GM12891 (cell line): ENCODE data around the gene NOL12.

Experiments
- PAX5 ChIP-seq: IDR thresholded peaks from 2 replicates; pipeline ENCODE4 v1.6.1; 2011; ENCODE audit warnings: low read length, moderate library complexity, mild to moderate bottlenecking; ENCODE audit not compliant: insufficient read depth, severe bottlenecking
- POLR2A ChIP-seq: IDR thresholded peaks from 2 replicates; pipeline ENCODE4 v1.6.1; 2011; ENCODE audit warnings: low read depth, low read length, control low read depth
- POLR2AphosphoS5 ChIP-seq: IDR thresholded peaks from 2 replicates; pipeline ENCODE4 v1.6.1; 2011; ENCODE audit warnings: low read depth, low read length, control low read depth
- SPI1 ChIP-seq: IDR thresholded peaks from 2 replicates; pipeline ENCODE4 v1.6.1; 2011; ENCODE audit warnings: low read depth, low read length, control low read depth
- TAF1 ChIP-seq: IDR thresholded peaks from 2 replicates; pipeline ENCODE4 v1.6.1; 2011; ENCODE audit warnings: low read depth, low read length, control low read depth

DNA sequence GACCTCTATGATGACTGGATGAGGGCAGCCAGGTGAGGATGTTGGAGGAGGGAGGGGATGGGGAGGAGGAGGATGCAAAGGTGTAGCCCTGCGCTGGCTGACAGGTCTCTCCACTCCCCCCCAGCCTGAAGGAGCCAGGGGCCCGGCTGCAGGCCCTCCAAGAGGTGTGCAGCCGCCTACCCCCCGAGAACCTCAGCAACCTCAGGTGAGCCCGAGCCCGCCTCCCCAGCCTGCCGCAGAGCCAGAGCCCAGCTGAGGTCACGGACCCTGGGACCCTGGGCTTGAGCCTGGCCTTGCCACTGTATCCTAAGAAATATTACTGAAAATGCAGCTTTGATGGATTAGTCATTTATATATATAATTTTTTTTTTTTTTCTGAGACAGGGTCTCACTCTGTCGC, 38.8 kb upstream of the NOL12 start:
- no peak for TF ChIP-seq POLR2AphosphoS5
- no peak for TF ChIP-seq POLR2A
- TF ChIP-seq TAF1, result no peak
- TF ChIP-seq SPI1, result no peak
- TF ChIP-seq PAX5, result no peak
